Astrocyte (in vitro differentiated cells and primary cell): Measurements from ENCODE around the gene C1QTNF3. TPM values are rescaled to one million over a fixed set of nuclear protein-coding genes. Genes with fewer than 3 reads are reported as not detected.

ENCODE experiments used
- DNase-seq: peaks from one replicate; pipeline ENCODE4 v3.0.0-alpha.2; 2010; ENCODE audit warnings: low read depth
- FAIRE-seq: peaks from 2 replicates; lab custom pipeline; 2011; peaks lifted over from hg19 to GRCh38; lab: Jason Lieb, UNC
- H2AFZ ChIP-seq: 2 replicates; pipeline ENCODE4 v1.6.0; 2012; ENCODE audit warnings: low read depth, low read length, inconsistent platforms
- H3K27ac ChIP-seq: 2 replicates; pipeline ENCODE4 v1.5.1; 2011; ENCODE audit warnings: low read depth, low read length, inconsistent platforms
- H3K27me3 ChIP-seq: 2 replicates; pipeline ENCODE4 v1.6.0; 2011; ENCODE audit warnings: low read length, inconsistent platforms; ENCODE audit not compliant: insufficient read depth
- H3K36me3 ChIP-seq: 2 replicates; pipeline ENCODE4 v1.5.1; 2011; ENCODE audit warnings: low read length, inconsistent platforms; ENCODE audit not compliant: insufficient read depth
- H3K4me1 ChIP-seq: 2 replicates; pipeline ENCODE4 v1.5.1; 2011; ENCODE audit warnings: low read length, inconsistent platforms; ENCODE audit not compliant: insufficient read depth
- H3K4me2 ChIP-seq: 2 replicates; pipeline ENCODE4 v1.6.0; 2012; ENCODE audit warnings: low read length, inconsistent platforms
- H3K4me3 ChIP-seq: 2 replicates; pipeline ENCODE4 v1.5.1; 2011; ENCODE audit warnings: low read depth, mild to moderate bottlenecking, low read length, inconsistent platforms; ENCODE audit not compliant: insufficient read depth
- H3K79me2 ChIP-seq: 2 replicates; pipeline ENCODE4 v1.6.0; 2012; ENCODE audit warnings: mild to moderate bottlenecking, low read length, inconsistent platforms; ENCODE audit not compliant: insufficient read depth
- H3K9ac ChIP-seq: 2 replicates; pipeline ENCODE4 v1.6.0; 2012; ENCODE audit warnings: mild to moderate bottlenecking, low read length, inconsistent platforms
- H3K9me3 ChIP-seq: 2 replicates; pipeline ENCODE4 v1.5.1; 2012; ENCODE audit warnings: low read depth, mild to moderate bottlenecking, low read length, inconsistent platforms; ENCODE audit not compliant: insufficient read depth
- H4K20me1 ChIP-seq: 2 replicates; pipeline ENCODE4 v1.6.0; 2012; ENCODE audit warnings: low read length, inconsistent platforms; ENCODE audit not compliant: insufficient read depth
- H3K27ac Mint-ChIP-seq: one replicate; pipeline ENCODE4 v1.8.0; 2021; ENCODE audit warnings: mild to moderate bottlenecking, mixed read lengths; ENCODE audit not compliant: unreplicated experiment
- H3K27me3 Mint-ChIP-seq: one replicate; pipeline ENCODE4 v1.8.0; 2021; ENCODE audit warnings: low read depth, mixed read lengths; ENCODE audit not compliant: unreplicated experiment
- H3K36me3 Mint-ChIP-seq: one replicate; pipeline ENCODE4 v1.8.0; 2021; ENCODE audit warnings: low read depth, mixed read lengths; ENCODE audit not compliant: unreplicated experiment
- H3K4me1 Mint-ChIP-seq: one replicate; pipeline ENCODE4 v1.8.0; 2021; ENCODE audit warnings: low read depth, mixed read lengths; ENCODE audit not compliant: unreplicated experiment
- H3K4me3 Mint-ChIP-seq: one replicate; pipeline ENCODE4 v1.8.0; 2021; ENCODE audit warnings: mild to moderate bottlenecking, moderate library complexity, mixed read lengths; ENCODE audit not compliant: unreplicated experiment
- H3K9me3 Mint-ChIP-seq: one replicate; pipeline ENCODE4 v1.8.0; 2021; ENCODE audit warnings: mild to moderate bottlenecking, mixed read lengths; ENCODE audit not compliant: unreplicated experiment
- EZH2 ChIP-seq: IDR thresholded peaks from 2 replicates; pipeline ENCODE4 v1.6.1; 2012; ENCODE audit warnings: mild to moderate bottlenecking, low read length, inconsistent platforms; ENCODE audit not compliant: insufficient read depth
- total RNA-seq: library from RNA; stranded (reverse); gene quantifications from 2 replicates; pipeline ENCODE4 v1.2.1, GENCODE V29; 2021
- TF ChIP-seq, protein P1 (sequence below): IDR thresholded peaks from 2 replicates; pipeline ENCODE4 v1.5.1; 2011; ENCODE audit warnings: low read depth, mild to moderate bottlenecking, inconsistent platforms, low read length, moderate library complexity; ENCODE audit not compliant: insufficient read depth

Gene C1QTNF3
- total RNA-seq, 1 donor from 2014 or later: 0.95 TPM

DNA sequence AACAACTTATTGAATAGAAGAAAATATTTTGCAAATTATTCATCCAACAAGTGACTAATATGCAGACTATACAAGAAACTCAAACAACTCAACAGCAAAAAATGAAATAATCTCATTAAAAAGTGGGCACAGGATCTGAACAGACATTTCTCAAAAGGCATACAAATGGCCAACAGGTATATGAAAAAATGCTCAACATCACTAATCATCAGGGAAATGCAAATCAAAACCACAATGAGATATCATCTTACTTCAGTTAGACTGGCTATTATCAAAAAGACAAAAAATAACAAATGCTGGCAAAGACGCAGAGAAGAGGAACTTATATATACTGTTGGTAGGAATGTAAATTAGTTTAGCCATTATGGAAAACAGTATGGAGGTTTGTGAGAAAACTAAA, 33.4 kb downstream of the C1QTNF3 start:
- Mint-ChIP-seq H3K36me3 (peaks cover 3% of the 10 kb centered on the region), H3K9me3 (no peaks in the 10 kb centered on the region), H3K4me1 (peaks cover 9% of the 10 kb centered on the region), H3K27ac (no peak overlapping the region), H3K4me3 (no peak overlapping the region), H3K27me3 (no peaks in the 10 kb centered on the region)
- no peak overlapping the region for H3K4me3 ChIP-seq
- H3K9ac ChIP-seq: no peak overlapping the region
- H3K9me3 ChIP-seq: no peaks in the 10 kb centered on the region
- TF ChIP-seq, protein P1, sequence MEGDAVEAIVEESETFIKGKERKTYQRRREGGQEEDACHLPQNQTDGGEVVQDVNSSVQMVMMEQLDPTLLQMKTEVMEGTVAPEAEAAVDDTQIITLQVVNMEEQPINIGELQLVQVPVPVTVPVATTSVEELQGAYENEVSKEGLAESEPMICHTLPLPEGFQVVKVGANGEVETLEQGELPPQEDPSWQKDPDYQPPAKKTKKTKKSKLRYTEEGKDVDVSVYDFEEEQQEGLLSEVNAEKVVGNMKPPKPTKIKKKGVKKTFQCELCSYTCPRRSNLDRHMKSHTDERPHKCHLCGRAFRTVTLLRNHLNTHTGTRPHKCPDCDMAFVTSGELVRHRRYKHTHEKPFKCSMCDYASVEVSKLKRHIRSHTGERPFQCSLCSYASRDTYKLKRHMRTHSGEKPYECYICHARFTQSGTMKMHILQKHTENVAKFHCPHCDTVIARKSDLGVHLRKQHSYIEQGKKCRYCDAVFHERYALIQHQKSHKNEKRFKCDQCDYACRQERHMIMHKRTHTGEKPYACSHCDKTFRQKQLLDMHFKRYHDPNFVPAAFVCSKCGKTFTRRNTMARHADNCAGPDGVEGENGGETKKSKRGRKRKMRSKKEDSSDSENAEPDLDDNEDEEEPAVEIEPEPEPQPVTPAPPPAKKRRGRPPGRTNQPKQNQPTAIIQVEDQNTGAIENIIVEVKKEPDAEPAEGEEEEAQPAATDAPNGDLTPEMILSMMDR: no peak
- TF ChIP-seq EZH2: no peak
- no peak overlapping the region for H2AFZ ChIP-seq
- H3K27ac ChIP-seq: no peak overlapping the region
- H3K36me3 ChIP-seq: no peaks in the 10 kb centered on the region
- H3K79me2 ChIP-seq: peaks cover 11% of the 10 kb centered on the region
- H4K20me1 ChIP-seq: no peaks in the 10 kb centered on the region
- FAIRE-seq (no peak), DNase-seq (no peak)
- no peak overlapping the region for H3K4me2 ChIP-seq
- H3K4me1 ChIP-seq: peaks cover 9% of the 10 kb centered on the region
- no peaks in the 10 kb centered on the region for H3K27me3 ChIP-seq

DNA sequence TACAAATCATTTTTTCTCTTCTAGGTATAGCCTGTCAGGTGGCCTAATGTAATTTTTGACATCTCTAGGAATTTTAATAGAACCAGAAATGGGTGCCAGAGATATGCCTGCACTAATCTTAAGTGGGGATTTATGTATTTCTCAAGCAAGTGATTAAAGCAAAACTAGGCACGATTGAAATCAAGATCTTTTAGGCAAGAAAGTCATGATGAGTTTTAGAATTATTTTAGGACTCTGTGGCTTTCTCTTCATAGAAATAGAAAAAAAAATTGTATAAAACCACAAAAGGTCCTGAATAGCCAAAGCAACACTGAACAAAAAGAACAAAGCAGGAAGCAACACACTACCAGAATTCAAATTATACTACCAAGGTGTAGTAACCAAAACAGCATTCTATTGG, 34.2 kb downstream of the C1QTNF3 start:
- H3K27ac Mint-ChIP-seq: peak overlapping the region; percentile 64
- no peak for TF ChIP-seq EZH2
- TF ChIP-seq, protein P1: no peak
- no peak for FAIRE-seq
- Histone ChIP-seq H2AFZ (peak overlapping the region; percentile 77), H3K27me3 (no peaks in the 10 kb centered on the region), H3K4me1 (peaks cover 9% of the 10 kb centered on the region), H4K20me1 (no peaks in the 10 kb centered on the region), H3K79me2 (peaks cover 11% of the 10 kb centered on the region), H3K36me3 (no peaks in the 10 kb centered on the region), H3K9me3 (no peaks in the 10 kb centered on the region), H3K27ac (no peak overlapping the region), H3K4me3 (peak overlapping the region; percentile 82), H3K9ac (peak overlapping the region; percentile 86), H3K4me2 (peak overlapping the region; percentile 89)
- no peaks in the 10 kb centered on the region for H3K9me3 Mint-ChIP-seq
- no peak for DNase-seq
- no peaks in the 10 kb centered on the region for H3K27me3 Mint-ChIP-seq
- peaks cover 3% of the 10 kb centered on the region for H3K36me3 Mint-ChIP-seq
- peak overlapping the region; percentile 93 for H3K4me3 Mint-ChIP-seq
- peaks cover 9% of the 10 kb centered on the region for H3K4me1 Mint-ChIP-seq

DNA sequence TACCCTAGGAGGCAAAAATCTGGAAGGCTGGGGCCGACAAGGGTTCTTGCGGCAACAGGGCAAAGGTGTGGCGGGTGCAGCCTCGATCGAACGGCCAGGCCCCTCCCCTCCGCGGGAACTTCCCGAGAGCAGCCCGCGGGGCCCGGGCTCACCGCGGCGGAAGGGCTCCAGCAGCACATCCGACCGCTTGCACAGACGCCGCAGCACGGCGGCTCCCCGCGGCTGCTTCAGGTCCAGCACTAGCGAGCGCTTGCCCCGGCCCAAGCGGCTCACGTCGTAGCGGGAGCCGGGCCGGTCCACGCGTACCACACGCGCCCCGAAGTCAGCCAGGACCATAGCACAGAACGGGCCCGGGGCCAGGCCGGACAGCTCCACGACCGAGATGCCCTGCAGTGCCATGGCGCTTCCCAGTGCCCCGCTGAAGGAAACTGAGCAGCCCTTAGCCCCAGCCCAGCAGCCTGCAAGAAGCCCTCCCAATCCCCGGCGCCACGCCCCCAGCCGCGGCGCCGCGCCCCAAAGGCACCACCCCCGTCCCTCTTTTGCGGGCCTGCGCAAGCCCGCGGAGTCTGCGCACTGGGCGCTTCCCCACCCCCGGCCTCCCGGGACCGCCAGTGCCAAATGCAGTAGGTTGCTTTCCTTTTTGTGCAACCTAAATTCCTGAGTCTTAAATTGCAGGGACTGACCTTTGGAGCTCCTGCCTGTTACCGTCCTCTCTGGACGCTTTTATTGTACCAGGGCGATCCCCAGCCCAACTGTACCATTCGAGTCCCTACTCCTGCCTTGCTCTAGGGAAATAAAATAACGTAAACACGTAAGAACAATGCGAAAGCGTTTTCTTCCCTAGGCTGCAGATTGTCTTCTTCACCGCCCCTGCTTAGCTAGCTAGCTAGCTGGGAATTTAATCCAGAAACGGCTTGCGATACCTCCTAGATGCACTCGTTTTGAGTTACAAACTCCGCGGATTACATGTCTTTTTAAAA, 35.1 kb downstream of the C1QTNF3 start, which contains the start of gene AMACR:
Gene AMACR, minus strand, starts transcription at position 430 of the 980 bp plus-strand sequence. Its CDS starts 31 bp downstream, at position 399.
- Mint-ChIP-seq H3K9me3 (no peaks in the 10 kb centered on the region), H3K4me1 (peaks cover 13% of the 10 kb centered on the region), H3K4me3 (peak within 1 kb of the TSS; percentile 93), H3K27ac (peak within 1 kb of the TSS; percentile 64), H3K27me3 (no peaks in the 10 kb centered on the region), H3K36me3 (peaks cover 7% of the 10 kb centered on the region)
- peak; percentile 81 for DNase-seq
- FAIRE-seq: peak; percentile 37
- Histone ChIP-seq H3K9ac (peak within 1 kb of the TSS; percentile 86), H3K79me2 (peaks cover 11% of the 10 kb centered on the region), H3K4me1 (peaks cover 9% of the 10 kb centered on the region), H2AFZ (peak within 1 kb of the TSS; percentile 77), H3K27ac (peak within 1 kb of the TSS; percentile 85), H3K4me2 (peak within 1 kb of the TSS; percentile 89), H3K36me3 (no peaks in the 10 kb centered on the region), H4K20me1 (no peaks in the 10 kb centered on the region), H3K9me3 (no peaks in the 10 kb centered on the region), H3K27me3 (no peaks in the 10 kb centered on the region), H3K4me3 (peak within 1 kb of the TSS; percentile 82)
- no peak for TF ChIP-seq EZH2
- TF ChIP-seq, protein P1: no peak
